CD14-positive monocyte (primary cell): ENCODE measurements around the gene SPOP. TPM values are rescaled to one million over a fixed set of nuclear protein-coding genes. Genes with fewer than 3 reads are reported as not detected.

Experiments used
- DNase-seq, 3 donors: peaks; one replicate each; pipeline ENCODE4 v3.0.0-alpha.2; 2011 to 2022
- H2AFZ ChIP-seq: 2 replicates; pipeline ENCODE4 v1.6.0; 2012; ENCODE audit warnings: mild to moderate bottlenecking, low read depth, low read length, inconsistent platforms; ENCODE audit not compliant: insufficient read depth, poor library complexity, severe bottlenecking
- H3K27ac ChIP-seq, 2 donors: 1 replicate in 1 of 2; 2 replicates in 1 of 2; pipeline ENCODE4 v1.5.1; 2012 to 2013; ENCODE audit warnings: low read length in 2 of 2, control low read depth in 1 of 2, inconsistent platforms in 1 of 2, low read depth in 1 of 2, mild to moderate bottlenecking in 1 of 2
- H3K27me3 ChIP-seq, 2 donors: one replicate each; pipeline versions ENCODE4 v1.6.0 to v1.6.1; 2011 to 2013; ENCODE audit warnings: low read length in 2 of 2; ENCODE audit not compliant: control insufficient read depth in 2 of 2, insufficient read depth in 2 of 2
- H3K36me3 ChIP-seq, 2 donors: replicated peaks in 1 of 2; 1 replicate in 1 of 2; 2 replicates in 1 of 2; pipeline versions ENCODE4 v1.5.1 to v1.6.1; 2012 to 2013; ENCODE audit warnings: low read length in 2 of 2, control low read depth in 1 of 2, inconsistent platforms in 1 of 2, mild to moderate bottlenecking in 1 of 2; ENCODE audit not compliant: insufficient read depth in 2 of 2, control insufficient read depth in 1 of 2
- H3K4me1 ChIP-seq, 2 donors: 1 replicate in 1 of 2; 2 replicates in 1 of 2; pipeline versions ENCODE4 v1.5.1 to v1.6.1; 2012 to 2013; ENCODE audit warnings: low read length in 2 of 2, control low read depth in 1 of 2, inconsistent platforms in 1 of 2, mild to moderate bottlenecking in 1 of 2, moderate library complexity in 1 of 2; ENCODE audit not compliant: insufficient read depth in 2 of 2, control insufficient read depth in 1 of 2
- H3K4me2 ChIP-seq: replicated peaks from 2 replicates; pipeline ENCODE3; 2012; ENCODE audit warnings: low read length, moderate library complexity, mild to moderate bottlenecking; ENCODE audit not compliant: poor library complexity, severe bottlenecking; ENCODE audit errors: extremely low read depth
- H3K4me3 ChIP-seq, 3 experiments: fragments of 200-600 bp in 1 of 3; sonication (generic) in 1 of 3; replicated peaks in 1 of 3; 1 replicate in 2 of 3; 2 replicates in 1 of 3; pipeline ENCODE4 v1.5.1; 2011 to 2013; ENCODE audit warnings: low read length in 3 of 3, mild to moderate bottlenecking in 3 of 3, control low read depth in 2 of 3, low read depth in 2 of 3, inconsistent platforms in 1 of 3, moderate library complexity in 1 of 3
- H3K79me2 ChIP-seq: 2 replicates; pipeline ENCODE4 v1.6.0; 2012; ENCODE audit warnings: mild to moderate bottlenecking, control low read depth, inconsistent platforms, low read length, moderate library complexity; ENCODE audit not compliant: insufficient read depth
- H3K9ac ChIP-seq: 2 replicates; pipeline ENCODE4 v1.6.0; 2017; ENCODE audit warnings: low read length, mild to moderate bottlenecking; ENCODE audit not compliant: insufficient read depth, poor library complexity, severe bottlenecking
- H3K9me3 ChIP-seq, 2 donors: replicated peaks in 1 of 2; 1 replicate in 1 of 2; 2 replicates in 1 of 2; pipeline versions ENCODE4 v1.5.1 to v1.6.1; 2012 to 2013; ENCODE audit warnings: low read length in 2 of 2, control low read depth in 1 of 2; ENCODE audit not compliant: control insufficient read depth in 1 of 2, insufficient read depth in 1 of 2
- H4K20me1 ChIP-seq: 2 replicates; pipeline ENCODE4 v1.6.0; 2012; ENCODE audit warnings: mild to moderate bottlenecking, low read length, control low read depth, moderate library complexity; ENCODE audit not compliant: insufficient read depth
- H3K27ac Mint-ChIP-seq, 7 donors: one replicate each; pipeline ENCODE4 v1.8.0; 2020; ENCODE audit warnings: mild to moderate bottlenecking in 7 of 7, mixed read lengths in 7 of 7, moderate library complexity in 6 of 7, inconsistent platforms in 2 of 7
- H3K27me3 Mint-ChIP-seq, 3 donors: one replicate each; pipeline ENCODE4 v1.8.0; 2021 to 2022; ENCODE audit warnings: low read depth in 3 of 3, mild to moderate bottlenecking in 3 of 3, mixed read lengths in 3 of 3, moderate library complexity in 3 of 3, inconsistent platforms in 1 of 3
- H3K36me3 Mint-ChIP-seq, 2 donors: one replicate each; pipeline ENCODE4 v1.8.0; 2020; ENCODE audit warnings: mixed read lengths in 2 of 2, inconsistent platforms in 1 of 2, mild to moderate bottlenecking in 1 of 2
- H3K4me1 Mint-ChIP-seq: one replicate; pipeline ENCODE4 v1.8.0; 2020; ENCODE audit warnings: mild to moderate bottlenecking, mixed read lengths
- H3K4me3 Mint-ChIP-seq, 2 donors: one replicate each; pipeline ENCODE4 v1.8.0; 2020; ENCODE audit warnings: mild to moderate bottlenecking in 2 of 2, mixed read lengths in 2 of 2, moderate library complexity in 1 of 2
- H3K9me3 Mint-ChIP-seq, 7 donors: one replicate each; pipeline ENCODE4 v1.8.0; 2020 to 2022; ENCODE audit warnings: mixed read lengths in 7 of 7, mild to moderate bottlenecking in 6 of 7, moderate library complexity in 6 of 7, inconsistent platforms in 2 of 7
- CTCF ChIP-seq: fragments of 200-600 bp; IDR thresholded peaks from one replicate; pipeline ENCODE4 v1.8.0; 2022; ENCODE audit warnings: antibody characterized with exemption, mild to moderate bottlenecking
- WGBS: methylation state at CpG from one replicate; pipeline ENCODE4 v1.1.5; 2013; ENCODE audit warnings: missing lambda C conversion rate; ENCODE audit not compliant: insufficient coverage; 5-methylcytosine and 5-hydroxymethylcytosine counted together
- intact Hi-C, 2 donors: fragments of 100-400 bp; cut with micrococcal nuclease; formaldehyde crosslinking; loops; one replicate each; pipeline versions ENCODE4 v1.15.0 to v1.15.1; 2023
- polyA plus RNA-seq, 3 donors: library from polyadenylated mRNA; depleted of rRNA in 1 of 3; unstranded in 2 of 3; stranded (reverse) in 1 of 3; fragments of 300-500 nt in 2 of 3; fragments of >200 nt in 1 of 3; fragmentation: Illumina TruSeq in 2 of 3; gene quantifications; 1 replicate in 2 of 3; 2 replicates in 1 of 3; pipeline ENCODE4 v1.2.3, GENCODE V29; 2012 to 2021

The SPOP gene
- polyA plus RNA-seq, 3 donors = 41.3 to 65.5 (median 63.2) TPM

DNA sequence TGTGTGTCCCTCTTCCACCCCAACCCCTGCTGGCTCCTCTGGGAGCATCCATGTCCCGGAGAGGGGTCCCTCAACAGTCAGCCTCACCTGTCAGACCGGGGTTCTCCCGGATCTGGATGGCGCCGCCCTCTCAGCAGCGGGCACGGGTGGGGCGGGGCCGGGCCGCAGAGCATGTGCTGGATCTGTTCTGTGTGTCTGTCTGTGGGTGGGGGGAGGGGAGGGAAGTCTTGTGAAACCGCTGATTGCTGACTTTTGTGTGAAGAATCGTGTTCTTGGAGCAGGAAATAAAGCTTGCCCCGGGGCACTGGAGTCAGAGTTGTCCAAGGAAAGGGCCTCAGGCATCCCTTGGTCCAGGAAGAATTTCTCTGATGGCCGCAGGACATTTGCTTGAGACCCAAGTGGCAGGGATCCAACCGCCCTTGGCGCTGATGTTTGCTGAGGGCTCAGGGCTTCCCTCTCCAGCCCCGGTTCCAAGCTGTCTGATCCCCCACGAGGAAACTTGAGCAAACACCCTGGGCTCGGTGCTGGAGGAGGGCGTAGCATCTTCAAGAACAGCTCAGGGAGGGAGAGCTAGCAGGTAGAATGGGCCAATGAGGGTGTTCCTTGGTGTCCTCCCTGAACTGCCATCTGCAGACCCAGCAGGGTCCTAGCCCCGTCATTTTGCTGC lies 97.7 kb downstream of the SPOP start:
- no peak for DNase-seq
- Mint-ChIP-seq H3K27me3 (peaks cover 27 to 38% (median 30%) of the 10 kb centered on the region in 3 donors), H3K27ac (peak overlapping the region in 1 of 7 donors; percentile 15), H3K4me1 (peaks cover 11% of the 10 kb centered on the region), H3K36me3 (no peaks in the 10 kb centered on the region), H3K4me3 (no peak overlapping the region), H3K9me3 (peaks cover under 1 to 11% (median 7%) of the 10 kb centered on the region in 7 donors)
- peaks cover 13 to 27% of the 10 kb centered on the region in 2 donors for H3K27me3 ChIP-seq
- H3K27ac ChIP-seq = no peak overlapping the region
- H3K4me2 ChIP-seq = no peak overlapping the region
- no peak overlapping the region for H3K9ac ChIP-seq
- H3K9me3 ChIP-seq = no peaks in the 10 kb centered on the region
- WGBS = 67% methylated on average over 15 of the region's 21 CpGs
- intact Hi-C loops = no loop called here
- no peak overlapping the region for H3K4me3 ChIP-seq
- no peaks in the 10 kb centered on the region for H3K79me2 ChIP-seq
- no peak overlapping the region for H2AFZ ChIP-seq
- H3K4me1 ChIP-seq = peaks cover 10 to 17% of the 10 kb centered on the region in 2 donors
- no peaks in the 10 kb centered on the region for H4K20me1 ChIP-seq
- H3K36me3 ChIP-seq = no peaks in the 10 kb centered on the region
- TF ChIP-seq CTCF = no peak

DNA sequence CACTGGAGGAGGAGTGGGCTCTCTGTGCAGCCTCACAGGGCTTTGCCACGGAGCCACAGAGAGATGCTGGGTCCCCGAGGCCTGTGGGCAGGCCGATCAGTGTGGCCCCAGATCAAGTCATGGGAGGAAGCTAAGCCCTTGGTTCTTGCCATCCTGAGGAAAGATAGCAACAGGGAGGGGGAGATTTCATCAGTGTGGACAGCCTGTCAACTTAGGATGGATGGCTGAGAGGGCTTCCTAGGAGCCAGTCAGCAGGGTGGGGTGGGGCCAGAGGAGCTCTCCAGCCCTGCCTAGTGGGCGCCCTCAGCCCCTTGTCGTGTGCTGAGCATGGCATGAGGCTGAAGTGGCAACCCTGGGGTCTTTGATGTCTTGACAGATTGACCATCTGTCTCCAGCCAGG lies 98.4 kb downstream of the SPOP start:
- Histone ChIP-seq H2AFZ (no peak overlapping the region), H3K79me2 (no peaks in the 10 kb centered on the region), H4K20me1 (no peaks in the 10 kb centered on the region), H3K36me3 (no peaks in the 10 kb centered on the region), H3K9ac (no peak overlapping the region), H3K27me3 (peaks cover 16 to 34% of the 10 kb centered on the region in 2 donors), H3K27ac (no peak overlapping the region), H3K4me3 (no peak overlapping the region), H3K9me3 (no peaks in the 10 kb centered on the region), H3K4me2 (no peak overlapping the region), H3K4me1 (peaks cover 10 to 19% of the 10 kb centered on the region in 2 donors)
- WGBS = 77% methylated on average over 5 of the region's 5 CpGs
- Mint-ChIP-seq H3K36me3 (no peaks in the 10 kb centered on the region), H3K9me3 (peaks cover 1 to 13% (median 7%) of the 10 kb centered on the region in 7 donors), H3K27ac (peak overlapping the region in 1 of 7 donors; percentile 15), H3K4me1 (peaks cover 14% of the 10 kb centered on the region), H3K27me3 (peaks cover 33 to 44% (median 36%) of the 10 kb centered on the region in 3 donors), H3K4me3 (peak overlapping the region in 1 of 2 donors; percentile 62)
- intact Hi-C loops = loop anchor here in 1 of 2 donors (10.0 kb wide), 2 partner anchors 275 to 415 kb away; partner anchors contain the start of gene DLX3
- no peak for DNase-seq
- no peak for TF ChIP-seq CTCF
